GM21526 (cell line): ENCODE measurements around the gene MRPS2.
"Not testable (repeated sequence)": the region's sequence is repeated elsewhere in the genome, so short reads cannot be mapped to it uniquely, and the experiment has no call there.

Source experiments
- ATAC-seq: cut with Tn5 transposase; IDR thresholded peaks from one replicate; pipeline ENCODE4 v1.9.1; 2021; ENCODE audit warnings: moderate library complexity; ENCODE audit not compliant: unreplicated experiment, low FRiP score

The MRPS2 gene

GRCh38 chr9:135500525-135501260, at the start of gene MRPS2:
Gene MRPS2, plus strand, starts transcription at chr9:135500682. Its CDS starts 29 bp downstream, at chr9:135500711.
- peak; percentile 82 for ATAC-seq

- ATAC-seq, result no peak
These were observed 49.5 kb upstream of the MRPS2 start for GRCh38 chr9:135450956-135451355.

- not testable (repeated sequence) for ATAC-seq
These were observed 48.6 kb upstream of the MRPS2 start for GRCh38 chr9:135451909-135452308.

GRCh38 chr9:135454737-135455136, 45.7 kb upstream of the MRPS2 start:
- no peak for ATAC-seq

GRCh38 chr9:135455401-135456030, 45.0 kb upstream of the MRPS2 start:
- no peak for ATAC-seq

GRCh38 chr9:135456436-135457104, 43.9 kb upstream of the MRPS2 start:
- ATAC-seq, result no peak

- not testable (repeated sequence) for ATAC-seq
These were observed 42.0 kb upstream of the MRPS2 start for GRCh38 chr9:135458478-135458877.

- ATAC-seq, result no peak
These were observed 38.5 kb upstream of the MRPS2 start for GRCh38 chr9:135461936-135462335.

GRCh38 chr9:135463140-135463539, 37.3 kb upstream of the MRPS2 start:
- ATAC-seq, result no peak

- no peak for ATAC-seq
These were observed 36.3 kb upstream of the MRPS2 start for GRCh38 chr9:135464181-135464580.

GRCh38 chr9:135468854-135469521, 31.5 kb upstream of the MRPS2 start:
- no peak for ATAC-seq

- no peak for ATAC-seq
These were observed 28.5 kb upstream of the MRPS2 start for GRCh38 chr9:135471791-135472640.

- no peak for ATAC-seq
These were observed 26.4 kb upstream of the MRPS2 start for GRCh38 chr9:135473972-135474543.

- ATAC-seq, result no peak
These were observed 25.6 kb upstream of the MRPS2 start for GRCh38 chr9:135474915-135475314.

GRCh38 chr9:135476561-135477355, 23.7 kb upstream of the MRPS2 start:
- no peak for ATAC-seq

GRCh38 chr9:135478191-135478590, 22.3 kb upstream of the MRPS2 start:
- no peak for ATAC-seq

- no peak for ATAC-seq
These were observed 21.5 kb upstream of the MRPS2 start for GRCh38 chr9:135478829-135479468.

- ATAC-seq, result no peak
These were observed 20.9 kb upstream of the MRPS2 start, which contains the start of gene PPP1R26 for GRCh38 chr9:135479469-135480052. Gene PPP1R26, plus strand, starts transcription at chr9:135479782. Its CDS starts 4,729 bp downstream, at chr9:135484511.
